ENCODE measurements around the gene PGK1.

DNA sequence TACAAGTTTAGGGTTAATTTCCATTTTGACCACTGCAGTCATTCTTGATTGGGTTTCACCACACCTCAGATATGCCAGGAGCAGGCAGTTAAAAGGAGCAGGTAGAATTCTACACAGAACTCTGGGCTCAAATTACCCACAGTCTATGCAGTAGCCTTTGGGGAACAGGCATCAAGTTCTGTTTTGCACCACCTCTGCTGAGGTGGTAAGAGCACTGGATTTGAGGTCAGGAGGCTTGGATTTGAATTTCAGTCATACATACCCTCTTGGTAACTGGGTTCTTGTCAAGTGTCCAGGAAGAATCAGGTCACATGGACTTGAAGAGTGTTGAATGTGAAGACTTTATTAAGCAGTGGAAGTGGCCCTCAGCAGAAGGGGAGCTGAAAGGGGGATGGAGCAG is 40.4 kb upstream of the PGK1 start:
- TF ChIP-seq FOXP1 (CRISPR knock-in tag; IDR thresholded peaks at IDR 0.05; ENCODE audit: borderline replicate concordance): no peak
- TF ChIP-seq, protein P1, sequence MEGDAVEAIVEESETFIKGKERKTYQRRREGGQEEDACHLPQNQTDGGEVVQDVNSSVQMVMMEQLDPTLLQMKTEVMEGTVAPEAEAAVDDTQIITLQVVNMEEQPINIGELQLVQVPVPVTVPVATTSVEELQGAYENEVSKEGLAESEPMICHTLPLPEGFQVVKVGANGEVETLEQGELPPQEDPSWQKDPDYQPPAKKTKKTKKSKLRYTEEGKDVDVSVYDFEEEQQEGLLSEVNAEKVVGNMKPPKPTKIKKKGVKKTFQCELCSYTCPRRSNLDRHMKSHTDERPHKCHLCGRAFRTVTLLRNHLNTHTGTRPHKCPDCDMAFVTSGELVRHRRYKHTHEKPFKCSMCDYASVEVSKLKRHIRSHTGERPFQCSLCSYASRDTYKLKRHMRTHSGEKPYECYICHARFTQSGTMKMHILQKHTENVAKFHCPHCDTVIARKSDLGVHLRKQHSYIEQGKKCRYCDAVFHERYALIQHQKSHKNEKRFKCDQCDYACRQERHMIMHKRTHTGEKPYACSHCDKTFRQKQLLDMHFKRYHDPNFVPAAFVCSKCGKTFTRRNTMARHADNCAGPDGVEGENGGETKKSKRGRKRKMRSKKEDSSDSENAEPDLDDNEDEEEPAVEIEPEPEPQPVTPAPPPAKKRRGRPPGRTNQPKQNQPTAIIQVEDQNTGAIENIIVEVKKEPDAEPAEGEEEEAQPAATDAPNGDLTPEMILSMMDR (IDR thresholded peaks at IDR 0.05): no peak

Data from WTC11 (cell line).